ENCODE measurements around the gene COLEC11.
"Not testable (repeated sequence)": the region's sequence is repeated elsewhere in the genome, so short reads cannot be mapped to it uniquely, and the experiment has no call there.

The COLEC11 gene

DNA sequence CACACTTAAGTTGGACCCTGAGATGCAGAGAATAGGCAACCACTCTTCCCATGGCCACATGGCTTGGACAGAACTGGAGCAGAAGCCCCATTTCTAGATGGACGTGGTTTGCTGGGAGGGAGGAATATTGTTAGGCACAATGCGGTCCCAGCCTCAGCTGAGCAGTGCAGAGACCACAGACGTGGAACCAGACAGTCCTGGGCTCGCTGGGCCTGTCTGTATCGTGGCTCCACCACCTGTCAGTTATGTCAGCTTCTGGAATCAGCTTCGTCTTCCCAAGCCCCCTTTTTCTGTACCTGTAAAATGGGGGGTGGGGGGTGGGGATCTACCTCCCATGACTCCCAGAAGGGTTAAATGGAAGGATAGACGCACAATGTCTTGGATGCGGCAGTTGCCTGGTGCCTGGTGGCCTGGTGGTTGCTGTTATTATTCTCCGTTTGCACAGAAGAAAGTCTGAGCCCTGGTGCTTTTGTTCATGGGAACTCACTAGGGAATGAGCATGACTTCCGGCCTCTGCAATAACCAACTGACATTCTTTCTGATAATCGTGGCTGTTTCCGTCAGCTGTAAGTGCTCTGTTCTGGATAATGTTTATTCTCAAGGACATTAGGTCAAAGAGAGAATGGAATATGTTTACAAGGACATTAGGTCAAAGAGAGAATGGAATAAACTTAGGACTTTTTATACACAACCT, 31.4 kb downstream of the COLEC11 start:
- DNase-seq = no peak

DNA sequence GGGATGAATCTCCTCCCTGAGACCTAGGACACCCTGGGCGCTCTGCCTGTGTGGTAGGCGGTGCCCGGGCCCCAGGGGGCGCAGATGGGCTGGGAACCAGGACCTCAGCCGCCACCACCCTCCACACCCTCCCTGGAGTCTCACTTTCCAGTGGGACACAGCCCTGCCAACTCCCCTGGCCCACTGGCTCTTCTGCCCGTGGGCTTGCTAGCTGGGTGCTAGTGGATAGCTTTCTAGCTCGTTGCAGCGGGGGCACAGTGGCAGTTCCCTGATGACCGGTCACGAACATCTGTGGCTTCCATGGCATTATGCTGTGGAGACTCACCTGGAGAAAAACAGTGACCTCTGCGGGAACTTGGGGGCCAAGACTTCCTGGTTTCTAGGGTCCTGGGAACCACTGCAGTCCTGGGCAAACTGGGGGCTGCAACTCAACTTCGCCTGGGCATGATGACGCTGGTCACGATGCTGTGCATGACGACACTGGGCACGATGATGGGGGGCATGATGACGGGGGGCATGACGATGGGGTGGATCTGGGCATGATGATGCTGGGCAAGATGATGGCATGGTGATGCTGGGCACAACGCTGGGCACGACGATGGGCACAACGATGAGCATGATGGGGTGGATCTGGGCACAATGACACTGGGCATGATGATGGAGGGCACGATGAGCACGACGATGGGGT, 32.0 kb downstream of the COLEC11 start:
- DNase-seq = no peak

DNA sequence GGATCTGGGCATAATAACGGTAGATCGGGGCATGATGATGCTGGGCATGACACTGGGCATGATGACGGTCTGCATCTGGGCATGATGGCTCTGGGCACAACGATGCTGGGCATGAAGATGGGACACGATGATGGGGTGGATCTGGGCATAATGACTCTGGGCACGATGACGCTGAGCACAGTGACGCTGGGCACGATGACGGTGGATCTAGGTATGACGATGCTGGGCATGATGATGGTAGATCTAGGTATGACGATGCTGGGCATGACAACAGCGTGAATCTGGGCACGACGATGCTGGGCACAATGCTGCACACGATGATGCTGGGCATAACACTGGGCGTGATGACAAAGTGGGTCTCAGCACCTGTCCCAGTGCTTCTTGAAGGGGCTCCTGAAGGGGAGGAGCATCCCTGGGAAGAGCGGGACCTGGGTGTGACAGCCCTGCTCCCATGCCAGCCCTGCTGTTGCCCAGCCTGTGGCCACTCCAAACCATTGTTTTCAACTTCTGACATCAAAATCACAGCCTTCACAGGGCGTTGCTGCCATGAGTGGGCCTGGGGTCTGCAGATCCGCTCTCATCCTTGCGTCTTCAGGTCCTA, 32.7 kb downstream of the COLEC11 start:
- no peak for DNase-seq

DNA sequence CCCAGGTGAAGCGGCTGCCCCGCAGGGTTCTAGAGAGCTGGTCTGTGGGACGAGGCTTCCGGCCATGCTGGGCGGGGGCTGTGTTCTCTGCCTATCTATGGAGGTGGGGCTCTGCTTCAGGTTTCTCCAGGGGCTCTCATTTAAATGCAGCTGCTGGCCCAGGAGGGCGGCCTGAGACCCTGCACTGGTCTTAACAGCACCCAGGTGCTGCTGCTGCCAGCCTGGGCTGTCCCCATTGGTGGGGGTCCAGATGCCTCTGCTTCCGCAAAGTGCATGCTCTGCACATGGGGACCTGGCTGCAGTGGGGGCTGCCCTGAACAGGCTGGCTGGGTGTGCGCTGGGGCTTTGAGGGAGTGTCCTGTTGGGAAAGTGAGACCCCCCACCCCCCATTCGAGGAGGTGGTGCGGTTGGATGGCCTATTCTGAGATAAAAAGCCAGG, 33.3 kb downstream of the COLEC11 start:
- no peak for DNase-seq

DNA sequence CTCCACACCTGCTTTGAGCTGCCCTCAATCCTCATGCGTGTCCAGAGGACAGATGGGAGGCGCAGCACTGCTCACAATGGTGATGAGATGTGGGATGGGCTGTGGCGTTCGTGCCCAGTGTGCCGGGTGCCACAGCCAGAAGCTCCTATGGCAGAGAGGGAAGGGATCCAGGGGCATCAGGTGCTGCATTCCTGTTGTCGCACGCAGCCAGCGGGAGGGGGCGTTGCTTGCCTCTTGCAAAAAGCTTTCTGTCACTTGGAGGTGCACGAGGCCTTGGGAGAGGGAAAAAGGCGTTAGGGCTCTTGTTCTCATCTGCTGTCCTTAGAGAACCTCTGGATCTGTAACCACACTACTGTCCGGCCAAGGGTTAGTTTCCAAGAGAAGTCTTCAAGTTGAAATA, 33.9 kb downstream of the COLEC11 start:
- DNase-seq = no peak

DNA sequence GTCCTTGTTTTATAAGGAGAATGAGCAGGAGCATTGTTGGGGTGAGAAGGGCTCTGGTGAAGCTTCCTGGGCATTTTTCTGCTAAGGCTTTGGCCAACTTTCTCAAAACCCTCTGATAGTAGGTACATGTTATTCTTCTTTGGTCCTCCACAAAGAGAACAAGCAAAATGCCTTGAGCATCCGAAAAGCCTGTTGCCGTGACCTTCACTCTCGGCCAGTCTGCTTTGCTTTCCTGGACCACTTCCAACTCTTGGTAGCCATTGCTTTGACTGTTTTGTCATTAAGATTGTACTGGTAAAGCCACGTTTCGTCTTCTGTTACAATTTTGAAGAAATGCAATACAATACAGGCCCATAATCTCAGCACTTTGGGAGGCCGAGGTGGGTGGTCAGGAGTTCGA, 35.7 kb downstream of the COLEC11 start:
- no peak for DNase-seq

DNA sequence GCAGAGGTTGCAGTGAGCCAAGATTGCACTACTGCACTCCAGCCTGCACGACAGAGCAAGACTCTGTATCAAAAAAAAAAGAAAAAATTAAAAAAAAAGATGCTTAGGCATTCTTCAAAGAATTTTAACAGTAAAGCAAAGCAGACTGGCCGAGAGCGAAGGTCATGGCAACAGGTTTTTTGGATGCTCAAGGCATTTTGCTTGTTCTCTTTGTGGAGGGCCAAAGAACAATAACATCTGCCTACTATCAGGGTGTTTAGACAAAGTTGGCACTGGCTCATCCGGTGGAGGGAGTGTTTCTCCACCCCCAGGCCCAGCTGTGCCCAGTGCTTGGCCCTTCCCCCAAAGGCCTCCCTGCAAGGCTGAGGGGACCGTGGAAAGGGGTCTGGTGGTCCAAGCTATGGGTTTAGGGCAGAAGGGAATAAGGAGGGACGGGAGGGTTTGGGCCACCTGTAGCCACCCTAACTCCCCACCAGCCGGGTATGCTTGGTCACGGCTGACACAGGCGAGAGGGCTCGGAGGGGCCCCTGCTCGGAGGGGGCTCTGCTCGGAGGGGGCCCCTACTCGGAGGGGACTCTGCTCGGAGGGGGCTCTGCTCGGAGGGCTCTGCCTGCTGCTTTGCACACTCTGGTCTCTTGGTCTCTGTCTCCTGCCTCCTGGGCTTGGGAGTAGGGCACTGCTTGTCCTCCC, 36.4 kb downstream of the COLEC11 start:
- DNase-seq = no peak

DNA sequence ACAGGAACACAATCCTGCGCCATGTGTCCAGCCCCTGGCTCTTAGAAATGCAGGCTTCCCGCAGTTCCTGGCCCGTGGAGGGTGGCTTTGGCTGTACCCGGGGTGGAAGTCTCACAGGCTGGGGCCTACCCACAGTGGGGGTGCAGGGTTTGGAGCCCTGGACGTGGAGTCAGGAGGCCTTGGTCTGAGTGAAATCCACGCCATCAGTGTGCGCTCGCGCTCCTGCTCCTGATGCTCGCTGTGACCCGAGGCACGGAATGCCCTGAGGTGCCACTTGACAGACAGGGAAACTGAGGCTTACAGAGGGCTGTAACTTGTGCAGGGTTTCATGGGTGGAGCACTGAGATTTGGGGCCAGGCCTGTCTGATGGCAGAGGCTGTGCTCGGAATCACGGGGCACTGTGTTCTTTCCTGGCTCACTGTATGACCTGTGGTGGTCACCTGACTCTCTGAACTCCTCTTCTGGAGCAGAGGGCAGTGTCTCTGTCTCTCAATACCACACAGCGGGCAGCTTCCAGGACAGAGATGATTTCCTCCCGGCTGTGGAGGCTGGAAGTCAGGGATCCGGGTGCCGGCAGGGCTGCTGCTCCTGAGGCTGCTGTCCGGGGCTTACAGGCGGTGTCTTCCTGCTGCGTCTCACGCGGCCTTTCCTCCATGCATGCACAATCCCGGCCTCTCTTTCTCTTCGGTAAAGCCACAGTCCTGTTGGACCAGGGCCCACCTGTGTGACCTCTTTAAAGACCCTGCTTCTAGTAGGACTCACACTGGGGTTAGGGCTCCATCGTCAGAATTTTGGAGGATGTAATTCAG, 37.1 kb downstream of the COLEC11 start:
- no peak for DNase-seq

DNA sequence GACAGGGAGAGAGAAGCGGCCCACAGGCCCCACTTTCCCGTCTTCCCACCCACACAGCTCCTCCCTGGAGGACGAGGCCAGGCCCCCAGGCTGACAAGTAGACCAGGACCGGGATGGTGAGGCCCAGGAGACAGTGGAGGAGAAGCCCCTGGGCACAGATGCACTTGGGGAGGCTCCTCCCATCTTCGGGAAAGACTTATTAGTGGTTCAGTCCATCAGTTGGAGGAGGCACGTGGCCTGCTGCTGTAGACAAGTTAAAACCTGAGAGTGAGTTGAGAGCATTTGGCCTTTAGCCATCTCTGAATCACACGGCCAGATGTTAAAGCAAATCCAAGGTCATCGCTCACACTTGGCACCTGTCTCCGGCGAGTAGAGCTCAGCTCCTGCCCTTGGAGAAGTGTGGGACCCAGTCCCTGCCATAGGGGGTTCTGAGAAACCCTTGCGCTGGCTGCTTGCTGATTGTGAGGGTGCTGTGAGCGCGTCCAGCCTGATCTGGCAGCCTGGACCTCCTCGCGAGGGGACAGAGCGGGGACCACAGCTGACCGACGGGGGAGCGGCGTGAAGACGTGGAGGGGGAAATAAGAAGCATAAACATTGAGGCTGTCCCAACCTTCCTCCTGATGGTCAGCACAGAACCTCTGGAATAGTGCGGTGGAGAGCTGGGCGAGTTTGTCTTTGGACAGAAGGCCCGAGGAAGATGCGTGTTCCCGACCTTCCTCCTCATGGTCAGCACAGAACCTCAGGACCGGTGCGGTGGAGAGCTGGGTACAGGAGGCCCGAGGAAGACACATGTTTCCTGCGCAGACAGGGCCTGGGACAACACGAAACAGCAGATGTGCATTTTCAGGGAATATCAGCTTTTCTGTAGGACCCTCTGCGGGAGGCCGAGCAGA, 38.4 kb downstream of the COLEC11 start:
- no peak for DNase-seq

DNA sequence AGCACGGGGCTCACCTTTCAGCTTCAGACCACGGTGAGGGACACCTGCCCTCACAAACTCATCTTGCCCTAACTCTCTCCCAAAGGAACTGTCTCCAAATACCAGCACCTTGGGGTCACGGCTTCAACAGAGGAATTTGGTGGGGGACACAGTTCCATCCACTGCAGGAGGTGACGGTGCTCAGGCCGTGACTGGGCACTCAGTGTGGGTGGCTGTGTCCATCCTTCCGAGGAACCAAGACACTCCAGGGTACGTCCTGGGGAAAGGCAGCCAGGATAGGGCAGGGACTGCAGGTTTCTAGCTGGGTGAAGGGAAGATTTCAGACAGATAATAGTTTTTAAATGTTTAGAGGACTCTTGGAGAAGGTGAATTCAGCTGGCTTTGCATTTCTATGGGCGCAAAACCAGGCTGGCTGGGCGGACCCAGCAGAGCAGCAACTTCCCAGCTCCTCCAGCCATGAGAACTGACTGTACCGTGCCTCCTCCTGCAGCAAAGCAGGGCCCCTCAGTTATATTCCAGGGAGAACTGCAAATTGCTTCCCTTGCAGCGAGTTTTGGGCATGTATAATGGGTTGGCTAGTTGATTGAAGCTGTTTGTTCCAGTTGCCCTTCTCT, 39.2 kb downstream of the COLEC11 start:
- DNase-seq = no peak

DNA sequence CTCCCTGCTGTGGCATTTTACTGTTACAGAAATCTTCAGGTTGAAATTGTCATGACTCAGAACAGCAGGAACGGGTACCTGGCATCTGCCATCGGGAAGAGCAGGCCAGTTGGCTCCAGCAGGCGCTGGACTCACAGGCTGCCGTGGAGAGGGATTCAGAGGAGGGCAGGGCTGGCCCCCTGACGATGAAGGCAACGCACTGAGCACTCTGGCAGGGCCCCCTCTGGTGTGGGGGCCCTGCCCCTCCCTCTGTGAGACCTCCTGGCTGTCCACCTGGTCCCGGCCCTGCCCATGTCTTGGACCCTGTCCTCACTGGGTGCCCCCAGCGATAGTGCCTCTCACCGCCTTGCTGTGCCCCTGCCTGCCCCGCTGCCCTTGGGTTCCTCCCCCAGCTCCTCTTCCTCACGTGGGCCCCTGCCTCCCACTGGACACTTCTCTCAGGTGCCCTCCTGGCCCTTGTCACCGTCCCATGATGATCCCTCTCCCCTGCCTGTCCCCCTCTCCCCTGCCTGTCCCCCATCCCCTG, 39.7 kb downstream of the COLEC11 start:
- no peak for DNase-seq

DNA sequence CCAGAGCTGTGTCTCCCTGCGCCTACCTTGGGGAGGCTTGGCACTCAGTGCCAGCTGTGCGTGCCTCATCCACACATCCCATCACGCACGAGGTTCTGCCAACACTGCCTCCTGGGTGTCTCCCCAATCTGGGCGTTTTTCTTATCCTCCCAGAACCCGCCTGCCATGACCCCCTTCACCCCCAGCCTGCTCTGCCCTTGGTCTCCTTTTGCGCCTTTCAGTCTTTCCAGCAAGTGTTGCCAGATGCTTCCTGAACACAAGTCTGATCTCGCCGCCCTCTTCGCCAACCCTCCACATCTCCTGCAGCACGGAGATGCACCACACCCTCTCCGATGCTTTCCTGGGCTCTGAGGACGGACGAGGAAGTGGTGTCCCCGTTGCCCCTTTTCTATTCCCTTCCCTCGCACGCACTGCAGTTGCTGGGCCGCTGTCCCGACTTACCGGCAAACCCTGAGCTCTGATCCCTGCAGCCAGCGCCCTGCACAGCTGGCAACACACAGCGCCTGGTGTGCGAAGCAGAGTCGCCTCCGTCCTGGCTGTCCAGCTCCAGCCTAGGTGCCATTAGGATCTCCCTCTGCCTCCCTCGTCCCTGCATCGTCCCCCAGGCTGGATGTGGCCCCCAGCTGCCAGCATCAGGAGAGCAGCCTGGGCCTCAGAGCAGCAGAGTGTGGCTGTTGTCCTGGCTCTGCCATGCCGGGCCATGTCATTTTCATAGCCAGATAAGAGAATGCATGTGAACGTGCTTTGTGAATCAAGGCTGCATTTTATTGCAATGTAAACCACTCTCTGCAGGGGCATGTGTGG, 40.5 kb downstream of the COLEC11 start:
- DNase-seq = no peak

DNA sequence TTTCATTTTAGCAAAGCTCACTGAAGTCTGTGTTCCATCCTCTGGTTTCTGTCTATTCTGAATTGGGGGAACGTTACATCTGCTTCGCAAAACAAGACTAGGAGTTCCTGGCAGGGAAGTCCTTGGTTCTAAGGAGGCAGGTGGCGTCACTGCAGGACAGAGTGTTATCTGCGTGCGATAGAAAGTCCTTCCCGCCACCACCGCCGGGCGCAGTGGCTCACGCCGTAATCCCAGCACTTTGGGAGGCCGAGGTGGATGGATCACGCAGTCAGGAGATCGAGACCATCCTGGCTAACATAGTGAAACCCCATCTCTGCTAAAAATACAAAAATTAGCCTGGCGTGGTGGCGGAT, 41.0 kb downstream of the COLEC11 start:
- DNase-seq = not testable (repeated sequence)

DNA sequence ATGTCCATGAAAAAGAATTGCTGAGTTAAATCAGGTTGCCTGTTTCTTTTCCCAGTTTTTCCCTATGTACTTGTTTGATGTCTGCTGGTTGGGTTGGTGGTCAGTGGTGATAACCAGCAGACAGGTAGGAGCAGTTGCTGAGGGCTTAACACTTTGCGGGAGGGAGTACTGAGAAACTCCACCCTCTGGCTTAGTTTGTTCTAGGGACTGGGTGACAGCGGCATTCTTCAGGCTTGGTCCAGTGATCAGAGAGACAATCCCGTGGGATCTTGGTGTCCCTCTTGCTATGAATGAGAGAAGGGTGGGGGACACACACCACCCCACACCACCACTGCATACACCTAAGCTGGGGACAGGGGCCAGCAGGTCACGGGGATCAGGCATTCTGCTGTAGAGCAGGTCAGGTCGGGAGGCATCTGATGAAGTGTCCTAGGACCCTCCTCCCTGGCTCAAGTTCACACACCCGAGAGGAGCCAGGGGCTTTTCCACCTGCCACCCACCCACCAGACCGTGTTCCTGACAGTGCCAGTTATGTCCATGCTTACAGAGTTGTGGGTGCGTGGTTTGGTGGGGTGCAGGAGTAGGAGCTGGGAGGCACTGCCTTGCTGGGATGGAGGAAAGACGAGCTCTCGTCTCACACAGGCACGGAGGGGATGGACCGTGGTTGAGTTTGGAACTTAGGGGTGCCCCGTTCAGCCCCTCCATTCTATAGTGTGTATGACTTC, 41.8 kb downstream of the COLEC11 start:
- no peak for DNase-seq

DNA sequence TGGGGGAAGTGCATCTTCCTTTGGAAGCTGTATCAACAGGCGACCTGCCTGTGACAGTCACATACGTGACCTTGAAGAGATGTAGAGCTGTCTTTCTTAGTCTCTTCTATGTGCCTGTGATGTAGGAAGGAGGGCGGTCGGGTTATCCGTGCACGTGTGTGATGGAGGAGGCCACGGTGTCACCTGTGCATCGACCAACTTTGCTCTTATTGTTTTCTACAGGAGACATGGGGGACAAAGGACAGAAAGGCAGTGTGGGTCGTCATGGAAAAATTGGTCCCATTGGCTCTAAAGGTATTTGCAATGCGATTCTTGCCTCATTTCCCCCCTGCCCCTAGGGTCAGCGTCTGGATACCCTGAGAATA, 42.4 kb downstream of the COLEC11 start:
- DNase-seq = no peak

DNA sequence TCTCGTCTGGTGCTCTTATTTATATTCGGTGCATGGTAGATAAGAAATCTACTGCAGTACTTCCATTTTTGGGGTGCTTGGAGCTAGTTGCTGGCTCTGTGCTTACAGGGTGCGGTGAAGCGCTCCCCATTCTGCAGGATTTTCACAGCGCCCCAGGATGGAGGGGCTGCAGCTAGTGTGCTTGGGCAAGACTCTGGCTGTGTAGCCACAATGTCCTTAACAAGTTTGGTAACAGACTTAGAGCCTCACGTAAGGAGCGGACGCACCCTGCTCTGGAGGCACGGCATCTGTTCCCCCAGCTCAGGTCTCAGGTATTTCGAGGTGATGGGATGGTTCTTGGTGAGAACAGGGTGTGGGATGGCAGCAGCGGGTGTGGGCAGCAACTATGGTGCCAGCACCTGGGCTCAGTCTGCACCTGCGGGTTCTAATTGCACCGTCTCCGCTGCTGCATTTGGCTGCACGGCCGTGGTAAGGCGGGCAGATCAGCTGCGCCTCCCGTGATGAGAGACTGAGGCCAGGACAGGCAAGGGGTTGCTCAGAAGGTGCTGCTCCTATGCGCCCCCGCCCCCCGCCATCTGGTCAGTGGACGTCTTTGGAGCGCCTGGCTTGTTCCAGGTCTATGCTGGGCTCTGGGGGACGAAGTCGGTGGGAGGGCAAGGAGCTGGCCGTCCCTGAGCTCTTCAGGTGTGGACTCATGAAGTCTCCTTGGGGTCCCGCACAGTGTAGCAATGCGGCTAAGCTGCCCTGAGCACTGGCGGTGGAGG, 43.0 kb downstream of the COLEC11 start:
- no peak for DNase-seq

DNA sequence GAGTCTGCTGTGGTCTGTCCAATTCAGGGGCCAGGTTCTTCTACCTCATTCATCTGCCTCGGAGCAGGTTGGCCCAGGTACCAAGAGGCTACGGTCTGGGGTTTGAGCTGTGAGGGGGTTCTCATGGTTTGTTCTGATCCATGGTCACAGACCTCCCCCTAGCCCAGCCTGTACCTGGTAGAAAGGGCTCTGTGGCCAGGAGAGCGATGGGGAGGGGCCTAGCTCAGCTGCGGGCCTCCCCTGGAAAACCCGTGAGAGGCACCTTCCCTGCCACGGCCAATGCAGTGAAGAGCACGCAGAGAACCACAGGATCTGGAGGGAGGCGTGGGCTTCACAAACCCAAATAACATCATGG, 43.5 kb downstream of the COLEC11 start:
- no peak for DNase-seq

DNA sequence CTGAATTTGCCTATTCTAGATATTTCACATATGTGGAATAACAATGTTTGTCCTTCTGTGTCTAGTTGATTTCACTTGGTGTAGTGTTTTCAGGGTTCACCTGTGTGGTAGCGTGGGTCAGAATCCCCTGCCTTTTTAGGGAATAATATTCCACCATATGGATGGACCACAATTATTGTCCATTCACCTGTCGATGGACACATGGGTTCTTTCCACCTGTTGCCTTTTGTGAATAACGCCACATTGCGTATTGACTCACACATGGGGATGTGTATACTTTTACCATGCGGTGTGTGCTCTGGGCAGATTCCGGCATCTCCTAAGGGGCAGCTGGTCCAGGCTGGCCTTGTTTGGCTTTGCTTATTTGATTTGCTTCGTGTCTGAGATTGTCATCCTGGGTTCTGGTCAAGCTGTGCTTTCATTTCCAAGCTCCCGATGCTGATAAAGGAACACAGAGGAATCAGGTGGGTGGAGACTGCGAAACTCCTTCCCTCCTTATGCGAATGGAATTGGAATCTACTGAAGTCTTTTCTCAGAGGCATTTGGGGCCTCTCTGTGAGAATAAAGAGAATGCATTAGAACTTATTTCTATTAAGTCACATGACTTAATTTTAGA, 44.2 kb downstream of the COLEC11 start:
- no peak for DNase-seq

Data from activated CD4-positive, alpha-beta T cell treated with anti-CD3 and anti-CD28 coated beads, Interleukin-2, amount 50 U/mL, for 4 hours (primary cell).